ENCODE measurements around the gene ZNF432.
"Not testable (repeated sequence)": the region's sequence is repeated elsewhere in the genome, so short reads cannot be mapped to it uniquely, and the experiment has no call there.

ZNF432 gene

DNA sequence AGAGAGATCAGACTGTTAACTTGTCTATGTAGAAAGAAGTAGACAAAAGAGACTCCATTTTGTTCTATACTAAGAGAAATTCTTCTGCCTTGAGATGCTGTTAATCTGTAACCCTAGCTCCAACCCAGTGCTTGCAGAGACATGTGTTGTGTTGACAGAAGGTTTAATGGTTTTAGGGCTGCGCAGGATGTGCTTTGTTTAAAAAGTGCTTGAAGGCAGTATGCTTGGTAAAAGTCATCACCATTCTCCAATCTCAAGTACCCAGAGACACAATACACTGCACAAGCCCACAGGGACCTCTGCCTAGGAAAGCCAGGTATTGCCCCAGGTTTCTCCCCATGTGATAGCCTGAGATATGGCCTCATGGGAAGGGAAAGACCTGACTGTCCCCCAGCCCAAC is 3.1 kb upstream of the ZNF432 start:
- H3K36me3 ChIP-seq (ENCODE audit: control insufficient read depth in 2 of 2, insufficient read depth in 2 of 2, low read length in 2 of 2); H3K27ac ChIP-seq (ENCODE audit: low read length); H3K4me3 ChIP-seq (ENCODE audit: low read length in 2 of 2); H3K9ac ChIP-seq (ENCODE audit: low read length in 2 of 2); H3K4me1 ChIP-seq (ENCODE audit: control insufficient read depth, insufficient read depth, low read length); H3K9me3 ChIP-seq (ENCODE audit: control insufficient read depth in 2 of 2, low read length in 2 of 2); H3K27me3 ChIP-seq (ENCODE audit: control insufficient read depth in 1 of 2, insufficient read depth in 2 of 2, low read length in 2 of 2): not testable (repeated sequence)

DNA sequence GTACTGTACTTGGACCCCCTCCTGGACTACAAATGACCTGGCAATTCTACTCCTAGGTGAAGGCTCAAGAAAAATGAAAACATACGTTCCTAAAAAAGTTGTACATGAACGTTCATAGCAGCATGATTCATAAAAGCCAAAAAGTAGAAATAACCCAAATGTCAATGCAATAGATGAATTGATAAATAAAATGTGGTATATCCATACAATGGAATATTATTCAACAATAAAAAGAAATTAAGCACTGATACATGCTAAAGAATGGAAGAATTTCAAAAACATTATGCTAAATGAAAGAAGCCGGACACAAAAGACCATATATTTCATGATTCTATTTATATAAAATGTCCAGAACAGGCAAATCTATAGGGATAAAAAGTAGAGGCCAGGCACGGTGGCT is 9.5 kb downstream of the ZNF432 start:
- Histone ChIP-seq H3K4me1 (ENCODE audit: control insufficient read depth, insufficient read depth, low read length) (no peaks in the 10 kb centered on the region), H3K27me3 (ENCODE audit: control insufficient read depth in 1 of 2, insufficient read depth in 2 of 2, low read length in 2 of 2) (no peaks in the 10 kb centered on the region), H3K36me3 (ENCODE audit: control insufficient read depth in 2 of 2, insufficient read depth in 2 of 2, low read length in 2 of 2) (peaks cover 73 to 74% of the 10 kb centered on the region in 2 donors), H3K9me3 (ENCODE audit: control insufficient read depth in 2 of 2, low read length in 2 of 2) (peaks cover 29 to 40% of the 10 kb centered on the region in 2 donors), H3K4me3 (ENCODE audit: low read length in 2 of 2) (no peak overlapping the region), H3K9ac (ENCODE audit: low read length in 2 of 2) (no peak overlapping the region), H3K27ac (ENCODE audit: low read length) (no peak overlapping the region)

DNA sequence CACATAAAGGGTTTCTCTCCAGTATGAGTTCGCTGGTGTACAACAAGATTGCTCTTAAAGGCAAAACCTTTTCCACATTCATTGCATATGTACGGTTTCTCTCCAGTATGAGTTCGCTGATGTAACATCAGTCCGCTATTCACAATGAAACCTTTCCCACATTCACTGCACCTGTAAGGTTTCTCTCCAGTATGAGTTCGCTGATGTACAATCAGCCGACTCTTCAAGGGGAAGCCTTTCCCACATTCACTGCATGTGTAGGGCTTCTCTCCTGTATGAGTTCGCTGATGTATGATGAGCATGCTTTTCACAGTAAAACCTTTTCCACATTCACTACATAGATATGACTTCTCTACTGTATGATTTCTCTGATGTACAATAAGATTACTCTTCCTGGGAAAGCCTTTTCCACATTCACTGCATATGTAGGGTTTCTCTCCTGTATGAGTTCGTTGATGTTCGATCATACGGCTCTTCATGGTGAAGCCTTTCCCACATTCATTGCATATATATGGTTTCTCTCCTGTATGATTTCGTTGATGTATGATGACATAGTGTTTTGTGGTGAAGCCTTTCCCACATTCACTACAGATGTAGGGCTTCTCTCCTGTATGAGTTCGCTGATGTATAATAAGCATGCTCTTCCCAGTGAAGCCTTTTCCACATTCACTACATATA is 14.4 kb downstream of the ZNF432 start:
- H3K9ac ChIP-seq (ENCODE audit: low read length in 2 of 2) = no peak overlapping the region
- no peaks in the 10 kb centered on the region for H3K4me1 ChIP-seq (ENCODE audit: control insufficient read depth, insufficient read depth, low read length)
- H3K36me3 ChIP-seq (ENCODE audit: control insufficient read depth in 2 of 2, insufficient read depth in 2 of 2, low read length in 2 of 2) = peaks cover 46 to 61% of the 10 kb centered on the region in 2 donors
- peak overlapping the region in 1 of 2 donors; percentile 38 for H3K4me3 ChIP-seq (ENCODE audit: low read length in 2 of 2)
- no peak overlapping the region for H3K27ac ChIP-seq (ENCODE audit: low read length)
- H3K9me3 ChIP-seq (ENCODE audit: control insufficient read depth in 2 of 2, low read length in 2 of 2) = peaks cover 34 to 59% of the 10 kb centered on the region in 2 donors
- no peaks in the 10 kb centered on the region for H3K27me3 ChIP-seq (ENCODE audit: control insufficient read depth in 1 of 2, insufficient read depth in 2 of 2, low read length in 2 of 2)

DNA sequence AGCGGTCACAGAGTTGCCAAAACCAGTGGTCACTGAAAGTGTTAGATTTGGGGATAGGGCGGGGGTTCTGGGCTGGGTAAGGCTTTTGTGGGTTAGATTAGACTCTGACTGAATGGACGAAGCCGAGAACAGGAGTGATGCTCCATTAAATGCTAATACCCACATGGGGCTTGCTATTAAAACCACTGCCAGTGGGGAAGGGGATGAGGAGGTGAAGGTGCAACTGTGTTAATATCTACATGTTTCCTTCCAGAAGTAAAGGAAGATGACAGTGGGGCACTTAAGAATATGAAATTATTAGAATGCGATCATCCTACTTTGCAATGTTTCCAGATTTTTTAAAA is 19.9 kb downstream of the ZNF432 start:
- H3K9me3 ChIP-seq (ENCODE audit: control insufficient read depth in 2 of 2, low read length in 2 of 2) = peaks cover 8 to 20% of the 10 kb centered on the region in 2 donors
- H3K27ac ChIP-seq (ENCODE audit: low read length) = peak overlapping the region; percentile 93
- peaks cover 14 to 18% of the 10 kb centered on the region in 2 donors for H3K36me3 ChIP-seq (ENCODE audit: control insufficient read depth in 2 of 2, insufficient read depth in 2 of 2, low read length in 2 of 2)
- H3K4me1 ChIP-seq (ENCODE audit: control insufficient read depth, insufficient read depth, low read length) = peaks cover 7% of the 10 kb centered on the region
- H3K4me3 ChIP-seq (ENCODE audit: low read length in 2 of 2) = peak overlapping the region; percentile 99
- H3K27me3 ChIP-seq (ENCODE audit: control insufficient read depth in 1 of 2, insufficient read depth in 2 of 2, low read length in 2 of 2) = no peaks in the 10 kb centered on the region
- peak overlapping the region; percentile 98 to 99 for H3K9ac ChIP-seq (ENCODE audit: low read length in 2 of 2)

DNA sequence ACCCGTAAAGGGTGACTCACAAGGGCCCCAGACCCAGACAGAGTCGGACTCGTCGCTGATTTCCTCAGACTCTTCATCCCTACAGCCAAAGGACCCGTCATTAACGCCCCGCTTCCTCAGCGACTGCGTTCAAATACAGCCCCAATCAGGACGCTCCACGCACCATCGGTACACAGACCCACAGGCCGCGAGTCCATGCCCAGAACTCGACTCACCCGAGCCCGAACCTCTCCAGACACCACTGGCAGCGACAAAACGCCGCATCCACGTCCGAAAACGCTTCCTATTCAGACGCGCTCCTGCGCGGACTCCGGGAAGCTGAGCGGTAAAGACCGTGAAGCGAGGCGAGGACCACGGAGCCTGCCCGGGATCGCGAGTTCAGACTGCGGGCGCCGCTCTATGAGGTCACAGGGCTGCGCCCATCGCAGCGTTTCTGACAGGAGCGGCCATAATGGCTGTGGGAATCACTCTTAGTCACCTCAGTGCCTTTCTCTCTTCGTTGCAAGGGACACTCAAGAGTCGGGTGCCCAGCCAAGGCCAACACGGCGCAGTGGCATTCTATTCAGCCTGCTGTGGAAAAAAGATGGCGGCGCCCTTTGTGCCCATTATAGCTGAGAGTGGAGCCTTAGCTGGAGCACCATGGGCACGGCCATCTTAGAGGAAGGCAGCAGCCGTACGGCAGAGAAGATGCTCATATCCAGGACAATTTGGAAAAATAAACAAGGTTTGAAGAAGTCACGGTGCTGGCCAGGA is 20.4 kb downstream of the ZNF432 start, which contains the start of gene ZNF614:
ZNF614 (minus strand) TSS at position 353 of the 753 bp plus-strand sequence. CDS start 2,634 bp downstream, outside the sequence.
- Histone ChIP-seq H3K4me1 (ENCODE audit: control insufficient read depth, insufficient read depth, low read length) (peaks cover 7% of the 10 kb centered on the region), H3K27ac (ENCODE audit: low read length) (peak within 1 kb of the TSS; percentile 93), H3K27me3 (ENCODE audit: control insufficient read depth in 1 of 2, insufficient read depth in 2 of 2, low read length in 2 of 2) (no peaks in the 10 kb centered on the region), H3K36me3 (ENCODE audit: control insufficient read depth in 2 of 2, insufficient read depth in 2 of 2, low read length in 2 of 2) (peaks cover 18% of the 10 kb centered on the region in 2 donors), H3K9ac (ENCODE audit: low read length in 2 of 2) (peak within 1 kb of the TSS; percentile 98 to 99), H3K4me3 (ENCODE audit: low read length in 2 of 2) (peak within 1 kb of the TSS; percentile 99), H3K9me3 (ENCODE audit: control insufficient read depth in 2 of 2, low read length in 2 of 2) (peaks cover 5 to 14% of the 10 kb centered on the region in 2 donors)

DNA sequence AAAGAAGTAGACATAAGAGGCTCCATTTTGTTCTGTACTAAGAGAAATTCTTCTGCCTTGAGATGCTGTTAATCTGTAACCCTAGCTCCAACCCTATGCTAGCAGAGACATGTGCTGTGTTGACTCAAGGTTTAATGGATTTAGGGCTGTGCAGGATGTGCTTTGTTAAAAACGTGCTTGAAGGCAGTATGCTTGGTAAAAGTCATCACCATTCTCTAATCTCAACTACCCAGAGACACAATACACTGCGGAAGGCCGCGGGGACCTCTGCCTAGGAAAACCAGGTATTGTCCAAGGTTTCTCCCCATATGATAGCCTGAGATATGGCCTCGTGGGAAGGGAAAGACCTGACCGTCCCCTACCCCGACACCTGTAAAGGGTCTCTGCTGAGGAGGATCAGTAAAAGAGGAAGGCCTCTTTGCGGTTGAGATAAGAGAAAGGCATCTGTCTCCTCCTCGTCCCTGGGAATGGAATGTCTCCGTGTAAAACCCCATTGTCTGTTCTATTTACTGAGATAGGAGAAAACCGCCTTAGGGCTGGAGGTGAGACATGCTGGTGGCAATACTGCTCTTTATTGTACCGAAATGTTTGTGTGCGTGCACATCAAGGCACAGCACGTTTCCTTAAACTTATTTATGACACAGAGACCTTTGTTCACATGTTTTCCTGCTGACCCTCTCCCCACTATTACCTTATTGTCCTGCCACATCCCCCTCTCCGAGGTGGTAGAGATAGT is 22.2 kb downstream of the ZNF432 start:
- H3K9ac ChIP-seq (ENCODE audit: low read length in 2 of 2); H3K27me3 ChIP-seq (ENCODE audit: control insufficient read depth in 1 of 2, insufficient read depth in 2 of 2, low read length in 2 of 2); H3K27ac ChIP-seq (ENCODE audit: low read length); H3K9me3 ChIP-seq (ENCODE audit: control insufficient read depth in 2 of 2, low read length in 2 of 2); H3K4me1 ChIP-seq (ENCODE audit: control insufficient read depth, insufficient read depth, low read length); H3K4me3 ChIP-seq (ENCODE audit: low read length in 2 of 2): not testable (repeated sequence)
- peaks cover 16 to 20% of the 10 kb centered on the region in 2 donors for H3K36me3 ChIP-seq (ENCODE audit: control insufficient read depth in 2 of 2, insufficient read depth in 2 of 2, low read length in 2 of 2)

DNA sequence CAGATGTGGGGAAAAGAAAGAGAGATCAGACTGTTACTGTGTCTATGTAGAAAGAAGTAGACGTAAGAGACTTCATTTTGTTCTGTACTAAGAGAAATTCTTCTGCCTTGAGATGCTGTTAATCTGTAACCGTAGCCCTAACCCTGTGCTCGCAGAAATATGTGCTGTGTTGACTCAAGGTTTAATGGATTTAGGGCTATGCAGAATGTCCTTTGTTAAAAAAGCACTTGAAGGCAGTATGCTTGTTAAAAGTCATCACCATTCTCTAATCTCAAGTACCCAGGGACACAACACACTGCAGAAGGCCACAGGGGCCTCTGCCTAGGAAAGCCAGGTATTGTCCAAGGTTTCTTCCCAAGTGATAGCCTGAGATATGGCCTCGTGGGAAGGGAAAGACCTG is 24.2 kb downstream of the ZNF432 start:
- not testable (repeated sequence) for H3K27me3 ChIP-seq (ENCODE audit: control insufficient read depth in 1 of 2, insufficient read depth in 2 of 2, low read length in 2 of 2); H3K4me1 ChIP-seq (ENCODE audit: control insufficient read depth, insufficient read depth, low read length); H3K4me3 ChIP-seq (ENCODE audit: low read length in 2 of 2); H3K9me3 ChIP-seq (ENCODE audit: control insufficient read depth in 2 of 2, low read length in 2 of 2); H3K27ac ChIP-seq (ENCODE audit: low read length); H3K9ac ChIP-seq (ENCODE audit: low read length in 2 of 2)
- peaks cover 35 to 38% of the 10 kb centered on the region in 2 donors for H3K36me3 ChIP-seq (ENCODE audit: control insufficient read depth in 2 of 2, insufficient read depth in 2 of 2, low read length in 2 of 2)

DNA sequence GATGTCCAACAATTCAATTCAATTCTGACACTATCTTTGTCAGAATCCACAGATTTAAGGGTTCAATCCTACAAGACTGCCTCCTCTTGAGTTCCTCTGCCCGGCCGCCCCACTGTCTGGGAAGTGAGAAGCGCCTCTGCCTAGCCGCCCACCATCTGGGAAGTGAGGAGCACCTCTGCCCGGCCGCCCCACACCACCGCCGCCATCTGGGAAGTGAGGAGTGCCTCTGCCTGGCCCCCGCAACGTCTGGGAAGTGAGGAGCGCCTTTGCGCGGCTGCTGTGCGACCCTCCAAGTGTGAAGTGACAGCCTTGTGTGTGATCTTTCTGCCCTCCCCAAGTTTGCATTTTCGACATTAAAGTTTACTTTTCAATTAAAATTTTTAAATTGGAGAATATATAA is 26.4 kb downstream of the ZNF432 start:
- no peaks in the 10 kb centered on the region for H3K27me3 ChIP-seq (ENCODE audit: control insufficient read depth in 1 of 2, insufficient read depth in 2 of 2, low read length in 2 of 2)
- H3K9me3 ChIP-seq (ENCODE audit: control insufficient read depth in 2 of 2, low read length in 2 of 2) = peaks cover 6 to 9% of the 10 kb centered on the region in 2 donors

DNA sequence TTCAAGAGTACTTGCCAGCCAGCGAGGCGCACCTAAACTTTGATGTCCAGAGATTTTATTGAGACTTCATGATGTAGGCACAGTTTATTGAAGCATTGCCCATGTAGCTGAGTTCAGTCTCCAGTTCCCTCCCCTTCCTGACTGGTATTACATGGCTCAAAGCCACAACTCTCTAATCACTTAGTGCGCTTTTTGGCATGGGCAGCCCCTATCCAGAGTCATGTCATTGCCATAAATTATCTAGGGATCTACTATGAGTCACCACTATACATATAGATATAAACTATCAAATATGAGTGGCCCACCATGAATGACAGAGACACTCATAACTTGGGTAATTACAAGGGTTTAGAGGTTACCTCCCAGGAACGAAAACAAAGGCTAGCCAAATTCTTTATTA is 28.1 kb downstream of the ZNF432 start:
- no peaks in the 10 kb centered on the region for H3K4me1 ChIP-seq (ENCODE audit: control insufficient read depth, insufficient read depth, low read length)
- H3K27me3 ChIP-seq (ENCODE audit: control insufficient read depth in 1 of 2, insufficient read depth in 2 of 2, low read length in 2 of 2) = no peaks in the 10 kb centered on the region
- no peak overlapping the region for H3K9ac ChIP-seq (ENCODE audit: low read length in 2 of 2)
- H3K9me3 ChIP-seq (ENCODE audit: control insufficient read depth in 2 of 2, low read length in 2 of 2) = peaks cover 6 to 9% of the 10 kb centered on the region in 2 donors
- H3K36me3 ChIP-seq (ENCODE audit: control insufficient read depth in 2 of 2, insufficient read depth in 2 of 2, low read length in 2 of 2) = peaks cover 59 to 68% of the 10 kb centered on the region in 2 donors
- H3K27ac ChIP-seq (ENCODE audit: low read length) = no peak overlapping the region
- H3K4me3 ChIP-seq (ENCODE audit: low read length in 2 of 2) = no peak overlapping the region

More for the DNA sequence above, 26.4 kb downstream of the ZNF432 start:
- H3K36me3 ChIP-seq (ENCODE audit: control insufficient read depth in 2 of 2, insufficient read depth in 2 of 2, low read length in 2 of 2) = peaks cover 42 to 52% of the 10 kb centered on the region in 2 donors
- peaks cover 3% of the 10 kb centered on the region for H3K4me1 ChIP-seq (ENCODE audit: control insufficient read depth, insufficient read depth, low read length)
- H3K4me3 ChIP-seq (ENCODE audit: low read length in 2 of 2) = no peak overlapping the region
- no peak overlapping the region for H3K27ac ChIP-seq (ENCODE audit: low read length)
- no peak overlapping the region for H3K9ac ChIP-seq (ENCODE audit: low read length in 2 of 2)

DNA sequence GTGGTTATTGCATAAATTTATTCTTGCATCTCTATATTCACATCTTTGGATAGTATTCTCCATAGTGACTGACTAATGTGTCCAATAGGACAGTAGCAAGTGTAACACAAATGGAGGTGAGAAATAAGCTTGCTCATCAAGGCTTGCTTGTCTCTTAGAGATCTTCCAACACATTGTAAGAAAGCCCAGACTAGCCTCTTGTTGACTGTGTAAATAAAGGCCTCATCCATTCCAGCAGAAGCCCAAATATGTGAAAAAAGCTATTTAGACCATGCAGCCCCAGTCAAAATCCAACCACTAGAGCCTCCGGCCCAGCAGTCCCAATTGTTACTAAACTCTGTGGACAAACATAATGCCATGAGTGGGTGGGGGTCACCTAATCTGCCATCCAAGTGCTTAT is 38.0 kb downstream of the ZNF432 start:
- no peak overlapping the region for H3K27ac ChIP-seq (ENCODE audit: low read length)
- no peaks in the 10 kb centered on the region for H3K27me3 ChIP-seq (ENCODE audit: control insufficient read depth in 1 of 2, insufficient read depth in 2 of 2, low read length in 2 of 2)
- H3K9me3 ChIP-seq (ENCODE audit: control insufficient read depth in 2 of 2, low read length in 2 of 2) = no peaks in the 10 kb centered on the region
- H3K36me3 ChIP-seq (ENCODE audit: control insufficient read depth in 2 of 2, insufficient read depth in 2 of 2, low read length in 2 of 2) = peaks cover 8 to 9% of the 10 kb centered on the region in 2 donors
- peaks cover 10% of the 10 kb centered on the region for H3K4me1 ChIP-seq (ENCODE audit: control insufficient read depth, insufficient read depth, low read length)
- H3K4me3 ChIP-seq (ENCODE audit: low read length in 2 of 2) = no peak overlapping the region
- no peak overlapping the region for H3K9ac ChIP-seq (ENCODE audit: low read length in 2 of 2)

Measured in stomach smooth muscle (tissue), 2 donors.